HG02870 (cell line): ENCODE results near the gene TAF1A.

ENCODE experiments used
- ATAC-seq: cut with Tn5 transposase; IDR thresholded peaks from one replicate; pipeline ENCODE4 v1.9.1; 2021; ENCODE audit warnings: mild to moderate bottlenecking, moderate library complexity; ENCODE audit not compliant: unreplicated experiment

The TAF1A gene

GRCh38 chr1:222539951-222540597, 49.7 kb downstream of the TAF1A start:
- no peak for ATAC-seq

- no peak for ATAC-seq
Measured at GRCh38 chr1:222535455-222535854, 54.3 kb downstream of the TAF1A start.

GRCh38 chr1:222530852-222531251, 58.9 kb downstream of the TAF1A start:
- ATAC-seq: no peak

DNA sequence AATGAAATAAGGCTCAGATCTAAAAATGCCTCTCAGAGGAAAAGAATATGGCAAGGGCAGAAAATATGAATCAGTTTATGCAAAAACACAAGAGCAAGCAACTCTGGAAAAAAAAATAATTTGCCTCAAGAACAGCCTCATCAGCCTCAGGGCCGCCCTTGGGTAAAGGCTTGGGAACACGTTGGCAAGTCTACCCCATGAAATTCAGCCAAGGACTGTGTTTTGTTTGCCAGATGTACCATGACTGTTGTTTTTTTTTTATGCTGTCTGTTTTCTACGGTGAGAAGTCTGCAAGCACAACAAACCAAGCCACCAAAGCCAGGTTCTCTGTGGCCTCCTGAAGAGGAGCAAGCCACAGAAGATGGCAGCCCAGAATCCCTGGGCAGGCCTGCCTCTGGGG, 59.8 kb downstream of the TAF1A start:
- ATAC-seq: no peak

- ATAC-seq: no peak
Measured at GRCh38 chr1:222529181-222529580, 60.6 kb downstream of the TAF1A start.

DNA sequence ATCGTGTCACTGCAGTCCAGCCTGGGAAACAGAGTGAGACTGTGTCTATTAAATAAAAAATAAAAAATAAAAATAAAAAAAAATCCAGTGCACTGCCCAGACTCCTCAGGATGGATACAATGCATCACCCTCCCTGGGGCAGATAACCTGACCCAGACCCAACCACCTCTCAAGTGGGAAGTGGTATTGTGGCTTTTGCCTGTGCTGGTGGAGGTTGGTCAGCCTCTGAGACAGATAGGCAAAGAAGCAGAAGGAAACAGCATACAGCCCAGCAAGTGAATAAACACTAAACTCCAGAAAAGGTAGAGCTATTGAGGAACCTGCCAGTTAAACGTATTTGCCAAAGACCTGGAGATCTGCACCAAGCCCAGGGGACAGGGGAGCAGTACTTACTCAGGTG, 63.8 kb downstream of the TAF1A start:
- ATAC-seq: no peak

DNA sequence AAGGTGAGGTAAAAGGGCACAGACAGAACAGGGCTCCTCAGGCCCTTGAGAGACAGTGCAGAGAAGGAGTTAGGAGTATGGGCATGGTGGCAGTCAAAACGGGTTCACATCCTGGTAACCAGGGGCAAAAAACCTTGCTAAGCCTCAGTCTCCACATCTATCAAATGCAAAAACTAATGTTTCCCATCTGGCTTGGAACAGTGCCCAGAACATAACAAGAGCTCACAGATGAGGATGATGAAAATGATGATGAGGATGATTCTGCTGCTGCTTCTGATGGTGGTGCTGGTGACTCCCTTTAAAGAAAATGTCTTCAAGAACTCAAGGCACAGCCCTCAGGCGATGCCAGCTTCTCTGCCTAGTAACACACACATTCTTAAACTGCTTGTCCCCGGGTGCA, 65.9 kb downstream of the TAF1A start:
- no peak for ATAC-seq

- no peak for ATAC-seq
Measured at GRCh38 chr1:222522105-222522915, 67.4 kb downstream of the TAF1A start.

DNA sequence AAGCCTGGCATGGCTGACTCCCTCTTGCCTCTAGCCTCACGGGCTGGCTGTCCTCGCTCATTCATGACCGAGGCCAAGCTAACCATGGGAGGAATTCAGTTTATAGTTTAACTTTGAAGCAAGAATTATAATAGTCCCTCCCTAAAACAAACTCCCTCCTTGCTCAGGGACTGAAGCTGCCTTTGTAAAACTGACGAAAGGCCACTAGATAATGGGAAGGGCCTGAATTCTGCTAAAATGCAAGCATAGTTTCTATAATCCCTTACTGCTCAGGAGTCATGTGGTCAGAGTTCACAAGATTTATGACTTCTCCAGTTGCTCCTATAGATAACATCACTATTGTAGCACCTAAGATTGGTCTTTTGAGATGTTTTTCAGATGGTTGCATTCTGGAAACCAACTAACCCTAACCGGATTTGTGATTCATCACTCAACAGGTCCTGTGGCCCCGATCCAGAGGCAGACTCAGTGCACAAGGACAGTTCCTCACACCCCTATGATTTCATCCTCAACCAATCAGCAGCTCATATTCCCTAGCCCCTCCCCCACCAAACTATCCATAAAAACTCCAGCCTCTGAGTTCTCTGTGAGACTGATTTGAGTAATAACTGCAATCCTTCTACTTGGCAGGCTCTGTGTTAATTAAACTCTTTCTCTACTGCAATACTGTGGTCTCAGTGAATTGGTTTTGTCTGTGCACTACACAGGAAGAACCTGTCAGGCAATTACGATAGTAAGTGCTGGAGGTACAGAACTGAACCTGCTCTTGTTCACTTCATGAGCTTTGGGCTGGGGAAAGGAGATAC, 68.2 kb downstream of the TAF1A start:
- ATAC-seq: no peak
